NCI-H1105 treated with DMSO at 0.1 percent for 48 hours (cell line): ENCODE data around the gene WNT5B.

Source experiments
- DNase-seq: peaks from one replicate; lab custom pipeline; 2025; lab: John Stamatoyannopoulos, UW

Gene WNT5B

GRCh38 chr12:1628666-1629337 is at the start of gene WNT5B:
TSS of gene WNT5B (plus strand) at chr12:1629231. CDS start at chr12:1631355, 2,124 bp downstream.
- no peak for DNase-seq

- DNase-seq: no peak
These were observed 49.2 kb upstream of the WNT5B start for GRCh38 chr12:1579651-1580435.

GRCh38 chr12:1580526-1580925 is 48.5 kb upstream of the WNT5B start:
- DNase-seq: no peak

GRCh38 chr12:1581973-1582708 is 46.9 kb upstream of the WNT5B start:
- no peak for DNase-seq

- DNase-seq: no peak
These were observed 46.4 kb upstream of the WNT5B start for GRCh38 chr12:1582709-1583050.

DNA sequence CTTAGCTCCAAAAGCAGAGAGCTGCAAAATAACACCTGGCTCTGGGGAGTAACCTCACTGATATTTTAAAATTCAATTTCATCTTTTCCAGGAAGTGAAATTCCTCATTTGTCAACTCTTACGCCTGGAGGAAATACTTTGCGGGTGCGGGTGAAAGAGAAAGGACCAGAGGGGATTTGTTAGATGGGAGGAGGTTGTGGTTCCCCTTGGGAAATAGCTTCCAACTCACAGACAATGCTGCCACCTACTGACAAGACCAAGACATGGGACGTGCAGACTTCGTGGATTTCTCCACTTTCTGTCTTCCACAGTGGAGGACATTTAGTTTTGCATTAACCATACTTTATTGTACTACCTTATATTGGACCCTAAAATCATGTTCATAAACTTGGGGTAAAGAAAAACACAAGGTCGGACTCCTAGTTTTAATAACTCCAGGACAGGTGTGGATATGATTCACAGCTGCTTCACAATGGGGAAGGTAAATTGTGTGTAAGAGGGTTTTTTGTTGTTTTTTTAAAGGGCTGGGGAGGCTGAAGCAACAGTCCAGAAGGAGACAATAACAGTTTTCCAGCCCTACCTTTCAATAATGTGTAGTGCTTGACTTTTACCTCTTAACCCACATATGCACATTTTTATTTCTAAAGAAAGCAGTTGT is 45.5 kb upstream of the WNT5B start:
- peak; percentile 78 for DNase-seq

GRCh38 chr12:1584326-1584725 is 44.7 kb upstream of the WNT5B start:
- no peak for DNase-seq

- no peak for DNase-seq
These were observed 41.0 kb upstream of the WNT5B start for GRCh38 chr12:1587927-1588574.

DNA sequence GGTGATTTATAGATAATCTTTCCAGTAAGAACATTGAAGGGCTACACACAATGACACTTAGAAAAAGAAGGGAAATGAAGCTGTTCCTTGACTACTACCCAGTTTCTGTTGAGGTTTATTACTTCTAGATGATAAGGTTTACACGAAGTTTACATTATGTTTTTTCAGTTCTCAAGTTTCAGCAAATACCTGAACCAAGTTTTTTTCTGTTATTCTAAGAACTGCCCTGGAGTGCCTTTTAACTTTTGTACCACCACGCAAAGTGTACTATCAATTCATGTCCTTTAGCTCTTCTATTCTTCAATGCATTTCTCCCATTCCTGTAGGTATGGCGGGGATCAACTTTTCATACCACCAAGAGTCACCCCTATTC is 40.5 kb upstream of the WNT5B start:
- no peak for DNase-seq

DNA sequence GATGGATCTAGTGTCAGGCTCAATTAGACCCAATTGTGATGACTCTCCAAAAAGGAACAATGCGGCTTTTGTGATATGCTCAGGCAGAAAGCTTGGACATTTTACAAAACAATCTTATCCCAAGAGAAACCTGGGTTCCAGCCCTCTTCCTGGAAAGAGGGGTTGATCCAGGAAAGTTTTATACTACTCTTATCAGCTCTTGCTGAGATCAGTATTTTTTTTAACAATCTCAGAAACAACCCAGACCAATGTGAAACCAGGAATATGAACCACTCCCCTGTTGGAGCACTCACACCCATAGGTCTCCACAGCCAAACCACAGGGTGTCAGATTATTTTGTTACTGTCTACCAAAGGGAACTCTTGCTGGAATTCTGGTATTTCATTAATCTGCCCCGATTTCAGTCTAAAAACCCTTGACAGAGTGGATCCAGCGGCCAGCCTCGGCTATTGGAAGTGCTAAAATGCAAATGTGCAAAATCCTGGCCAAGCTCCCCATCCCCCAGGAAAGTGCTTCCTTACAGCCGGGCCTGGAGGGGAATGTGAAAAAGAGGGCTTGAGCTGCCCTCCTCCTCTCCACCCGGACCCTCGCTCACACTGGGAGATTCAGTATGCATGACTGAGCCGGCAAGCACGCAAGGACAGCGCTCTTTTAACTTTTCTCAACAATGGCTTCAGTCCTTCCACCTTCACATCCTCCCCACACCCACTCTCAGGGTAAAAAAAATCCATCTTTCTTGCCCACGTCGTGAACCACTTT is 38.6 kb upstream of the WNT5B start:
- DNase-seq: no peak

- DNase-seq: peak; percentile 15
These were observed 38.0 kb upstream of the WNT5B start for GRCh38 chr12:1591034-1591433.

DNA sequence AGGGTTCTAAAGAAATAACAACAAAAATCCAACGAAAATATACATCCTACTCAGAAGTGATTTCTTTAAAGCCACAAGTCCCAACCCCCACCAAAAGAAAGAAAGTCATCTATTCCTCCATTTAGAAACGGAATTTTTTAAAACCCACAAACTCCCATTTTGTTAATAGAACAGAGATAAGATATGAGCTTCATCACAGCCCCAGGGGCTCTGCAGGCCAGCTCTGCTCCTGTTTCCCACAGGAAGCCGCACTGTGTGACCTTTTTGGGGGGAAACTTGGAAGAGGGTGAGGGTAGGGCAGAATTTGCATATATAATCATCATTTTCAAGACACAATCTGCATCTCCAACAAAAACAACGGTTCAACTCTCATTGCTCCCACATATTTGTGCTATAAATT is 37.5 kb upstream of the WNT5B start:
- no peak for DNase-seq

DNA sequence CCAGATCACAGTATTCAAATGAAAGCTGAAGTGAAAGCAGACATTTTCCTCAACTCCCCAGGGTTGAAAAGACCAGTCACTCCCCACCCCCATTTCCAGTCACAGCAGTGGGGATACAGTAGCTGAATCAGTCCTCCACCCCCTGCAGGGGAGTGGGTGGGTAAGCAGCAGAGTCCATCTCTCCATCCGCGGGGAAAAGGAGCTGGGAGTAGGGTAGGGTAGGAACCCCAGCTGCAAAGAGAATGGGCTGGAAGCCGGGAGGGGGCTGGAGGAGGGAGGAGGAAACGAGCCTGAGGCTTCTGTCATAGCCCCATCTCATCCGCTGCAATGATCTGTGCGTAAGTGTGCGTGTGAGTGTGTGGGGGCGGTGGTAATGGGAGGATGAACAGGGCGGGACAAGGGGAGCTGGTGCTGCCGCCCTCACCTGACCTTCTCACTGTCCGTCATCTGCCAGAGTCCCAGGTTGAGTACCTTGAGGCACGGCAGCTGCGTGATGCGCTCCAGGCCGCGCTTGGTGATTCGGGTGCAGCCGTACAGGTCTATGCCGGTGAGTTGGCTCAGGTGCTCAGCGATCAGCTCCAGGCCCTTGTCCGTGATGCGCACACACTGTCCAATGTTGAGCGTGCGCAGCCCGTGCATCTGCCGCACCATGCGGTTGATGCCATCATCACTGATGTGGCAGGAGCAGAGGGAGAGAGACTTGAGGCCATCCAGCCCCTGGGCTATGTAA is 36.4 kb upstream of the WNT5B start:
- peak; percentile 56 for DNase-seq

DNA sequence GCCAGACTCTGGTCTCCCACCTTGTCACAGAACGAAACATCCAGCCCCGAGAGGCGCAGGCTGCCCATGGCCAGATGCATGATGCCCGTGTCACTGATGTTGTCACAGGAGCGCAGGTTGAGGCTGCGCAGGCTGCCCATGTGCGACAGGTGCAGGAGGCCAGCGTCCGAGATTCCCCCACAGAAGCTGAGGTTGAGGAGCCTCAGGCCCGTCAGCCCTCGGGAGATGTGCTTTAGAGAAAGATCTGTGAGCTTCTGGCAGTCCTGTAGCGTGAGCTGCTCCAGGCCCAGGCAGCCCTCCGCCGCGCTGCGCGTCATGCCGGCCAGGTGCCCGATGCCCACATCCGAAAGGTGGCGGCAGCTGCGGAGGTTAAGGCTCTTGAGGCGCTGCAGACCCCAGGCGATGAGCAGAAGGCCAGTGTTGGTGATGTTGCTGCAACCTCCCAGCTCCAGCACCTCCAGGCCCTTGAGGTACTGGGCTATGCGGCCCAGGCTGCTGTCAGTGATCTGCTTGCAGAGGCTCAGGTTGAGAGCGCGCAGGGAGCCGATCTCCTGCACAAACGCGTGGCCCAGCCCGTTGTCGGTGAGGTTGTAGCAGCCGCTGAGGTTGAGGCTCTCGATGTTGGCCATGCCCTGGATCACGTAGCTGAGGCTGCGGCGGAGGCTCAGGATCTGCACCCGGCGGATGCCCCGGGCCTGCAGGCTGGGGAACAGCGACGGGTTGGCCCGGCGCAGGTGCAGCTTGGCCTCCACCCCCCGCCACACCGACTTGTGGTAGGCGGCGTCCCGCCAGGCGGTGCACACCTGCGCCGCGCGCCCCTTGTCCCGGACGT is 35.6 kb upstream of the WNT5B start:
- peak; percentile 56 for DNase-seq

DNA sequence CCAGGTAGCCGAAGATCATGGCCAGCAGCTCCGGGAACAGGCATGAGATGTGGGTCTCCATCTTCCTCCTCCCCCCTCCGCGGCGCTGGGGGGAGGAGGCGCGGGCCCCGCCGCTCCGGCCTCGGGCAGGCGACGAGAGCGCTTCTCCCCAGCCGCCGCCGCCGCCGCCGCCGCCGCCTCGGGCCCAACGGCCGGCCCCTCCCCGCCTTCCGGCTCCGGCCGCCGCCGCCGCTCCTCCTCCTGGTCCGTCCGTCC is 35.1 kb upstream of the WNT5B start:
- DNase-seq: no peak

DNA sequence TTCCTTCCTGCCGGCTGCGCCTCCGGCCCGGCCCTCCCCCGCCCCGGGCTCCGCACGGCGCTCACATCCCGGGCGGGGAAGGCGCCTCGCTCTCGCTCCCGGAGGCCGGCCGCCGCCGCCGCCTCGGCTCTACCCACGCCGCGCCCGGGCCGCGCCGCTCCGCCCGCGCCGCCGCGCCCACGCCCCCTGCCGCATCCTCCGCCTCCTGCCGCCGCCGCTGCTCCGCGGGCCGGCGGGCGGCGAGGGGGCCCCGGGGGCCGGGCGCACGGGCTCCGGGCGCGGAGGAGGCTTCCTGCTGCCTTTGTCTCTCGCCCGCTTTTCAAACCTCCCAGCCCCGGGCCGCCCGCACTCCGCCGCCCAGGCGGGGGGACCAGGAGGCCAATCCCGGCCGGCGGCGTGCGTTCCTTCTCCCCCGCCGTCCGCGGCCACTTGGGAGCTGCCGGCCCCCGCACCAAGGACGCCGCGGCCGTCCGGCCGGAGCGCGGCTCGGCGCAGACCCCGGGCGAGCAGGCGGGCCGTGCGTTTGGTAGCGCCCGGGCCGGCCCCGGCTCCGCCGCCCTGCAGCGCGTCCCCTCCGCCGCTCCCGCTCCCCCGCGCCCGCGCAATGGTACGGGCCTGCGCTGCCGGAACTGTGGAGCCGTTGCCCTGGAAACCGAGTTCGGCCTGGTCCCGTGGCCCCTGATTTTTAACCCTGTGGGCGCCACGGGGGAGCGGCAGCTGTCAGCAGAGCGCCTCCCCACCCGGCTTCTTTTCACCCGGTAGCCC is 34.6 kb upstream of the WNT5B start, which contains the start of gene FBXL14:
Gene FBXL14, minus strand, starts transcription at position 321 of the 765 bp plus-strand sequence. CDS start 515 bp downstream, outside the sequence.
- DNase-seq: peak; percentile 88

- no peak for DNase-seq
These were observed 33.9 kb upstream of the WNT5B start for GRCh38 chr12:1595026-1595561.

DNA sequence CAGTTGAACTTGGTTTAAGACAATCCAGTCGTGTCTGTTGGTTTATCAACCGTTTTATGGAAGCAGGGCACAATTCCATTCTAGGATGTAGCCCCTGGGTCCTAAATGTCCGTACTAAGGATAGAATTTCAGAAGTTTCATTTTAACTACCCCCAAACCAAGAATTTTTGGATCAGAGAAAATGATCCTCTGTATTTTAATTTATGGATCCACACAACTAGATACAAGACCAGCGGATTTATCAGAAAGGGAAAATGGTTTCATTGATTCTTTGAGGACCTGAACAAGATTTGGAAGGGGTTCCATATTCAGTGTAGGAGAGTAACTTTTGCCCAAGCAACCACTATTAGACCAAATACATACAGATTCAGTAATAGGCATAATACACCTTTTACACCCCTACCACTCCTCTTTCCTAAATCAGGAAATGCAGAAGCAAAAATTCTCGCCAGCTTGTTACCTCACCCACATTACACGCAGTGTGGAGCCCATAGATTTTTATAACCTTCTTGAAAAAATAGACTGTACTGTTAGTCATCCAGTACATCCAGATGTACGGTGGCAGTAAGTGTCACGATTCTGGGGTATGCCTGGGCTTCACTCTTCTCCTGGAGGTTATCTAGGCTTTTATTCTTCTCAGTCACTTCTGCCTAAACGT is 33.2 kb upstream of the WNT5B start:
- no peak for DNase-seq
